Neural progenitor cell (in vitro differentiated cells): ENCODE results near the gene RORC. TPM values are rescaled to one million over a fixed set of nuclear protein-coding genes. Genes with fewer than 3 reads are reported as not detected.

Experiments used
- DNase-seq: peaks from one replicate; pipeline ENCODE4 v3.0.0-alpha.2; 2016; ENCODE audit warnings: low spot score
- H2AFZ ChIP-seq: fragments of 200-600 bp; sonication (generic); replicated peaks from 2 replicates; pipeline ENCODE4 v1.6.1; 2016; ENCODE audit warnings: antibody characterized with exemption
- H3F3A ChIP-seq: fragments of 200-600 bp; sonication (generic); 2 replicates; pipeline ENCODE4 v1.6.1; 2016; ENCODE audit warnings: antibody characterized with exemption, low read depth
- H3K27ac ChIP-seq: fragments of 200-600 bp; sonication (generic); 2 replicates; pipeline ENCODE4 v1.5.1; 2016; ENCODE audit warnings: mild to moderate bottlenecking
- H3K27me3 ChIP-seq: fragments of 200-600 bp; sonication (generic); 2 replicates; pipeline ENCODE4 v1.6.1; 2016; ENCODE audit warnings: mild to moderate bottlenecking, moderate library complexity
- H3K36me3 ChIP-seq: fragments of 200-600 bp; sonication (generic); 2 replicates; pipeline ENCODE4 v1.5.1; 2016
- H3K4me1 ChIP-seq: fragments of 200-600 bp; sonication (generic); 2 replicates; pipeline ENCODE4 v1.6.1; 2016; ENCODE audit warnings: mixed run types
- H3K4me2 ChIP-seq: fragments of 200-600 bp; sonication (generic); 2 replicates; pipeline ENCODE4 v1.6.1; 2016
- H3K4me3 ChIP-seq: fragments of 200-600 bp; sonication (generic); 2 replicates; pipeline ENCODE4 v1.5.1; 2016
- H3K79me2 ChIP-seq: fragments of 200-600 bp; sonication (generic); 2 replicates; pipeline ENCODE4 v1.6.1; 2016; ENCODE audit warnings: low read depth
- H3K9ac ChIP-seq: fragments of 200-600 bp; sonication (generic); 2 replicates; pipeline ENCODE4 v1.6.1; 2016
- H3K9me3 ChIP-seq: fragments of 200-600 bp; sonication (generic); 2 replicates; pipeline ENCODE4 v1.5.1; 2016; ENCODE audit warnings: low read depth
- H4K20me1 ChIP-seq: fragments of 200-600 bp; sonication (generic); 2 replicates; pipeline ENCODE4 v1.6.1; 2016; ENCODE audit warnings: low read depth
- H3K27ac Mint-ChIP-seq: 3 replicates; pipeline ENCODE4 v1.8.0; 2021; ENCODE audit warnings: mixed read lengths
- H3K27me3 Mint-ChIP-seq: 2 replicates; pipeline ENCODE4 v1.8.0; 2022; ENCODE audit warnings: low read depth, mild to moderate bottlenecking, inconsistent platforms, moderate library complexity, mixed read lengths; ENCODE audit not compliant: insufficient read depth
- H3K36me3 Mint-ChIP-seq: 3 replicates; pipeline ENCODE4 v1.8.0; 2021; ENCODE audit warnings: mixed read lengths
- H3K4me1 Mint-ChIP-seq: 3 replicates; pipeline ENCODE4 v1.8.0; 2021; ENCODE audit warnings: mixed read lengths
- H3K4me3 Mint-ChIP-seq: 3 replicates; pipeline ENCODE4 v1.8.0; 2021; ENCODE audit warnings: mild to moderate bottlenecking, moderate library complexity, mixed read lengths
- H3K9me3 Mint-ChIP-seq: 3 replicates; pipeline ENCODE4 v1.8.0; 2020; ENCODE audit warnings: mixed read lengths
- EZH2 ChIP-seq: fragments of 200-600 bp; sonication (generic); IDR thresholded peaks from 2 replicates; pipeline ENCODE4 v1.6.1; 2017; ENCODE audit warnings: antibody characterized with exemption, mild to moderate bottlenecking, moderate library complexity
- EZH2phosphoT487 ChIP-seq: fragments of 200-600 bp; sonication (generic); IDR thresholded peaks from 2 replicates; pipeline ENCODE4 v1.6.1; 2017; ENCODE audit warnings: antibody characterized with exemption
- total RNA-seq: library from RNA; depleted of rRNA; stranded (reverse); fragments of >200 nt; gene quantifications from 2 replicates; pipeline ENCODE4 v1.2.3, GENCODE V29; 2015; ENCODE audit warnings: low replicate concordance
- TF ChIP-seq, protein P1 (sequence below): fragments of 200-600 bp; sonication (generic); IDR thresholded peaks from 2 replicates; pipeline ENCODE4 v1.5.1; 2017; ENCODE audit warnings: antibody characterized with exemption, mild to moderate bottlenecking

RORC gene
- total RNA-seq, 1 donor from 2014 or later: not detected

- Mint-ChIP-seq H3K27me3 (peaks cover 52% of the 10 kb centered on the region), H3K9me3 (peaks cover 6% of the 10 kb centered on the region), H3K27ac (no peak overlapping the region), H3K36me3 (no peaks in the 10 kb centered on the region), H3K4me3 (peak overlapping the region; percentile 79), H3K4me1 (peaks cover 23% of the 10 kb centered on the region)
- Histone ChIP-seq H3K27me3 (peaks cover 55% of the 10 kb centered on the region), H3K9ac (no peak overlapping the region), H3K9me3 (no peaks in the 10 kb centered on the region), H3K4me2 (no peak overlapping the region), H3F3A (peaks cover 18% of the 10 kb centered on the region), H3K27ac (no peak overlapping the region), H2AFZ (no peak overlapping the region), H3K36me3 (no peaks in the 10 kb centered on the region), H3K79me2 (no peaks in the 10 kb centered on the region), H4K20me1 (no peaks in the 10 kb centered on the region), H3K4me3 (no peak overlapping the region), H3K4me1 (peaks cover 7% of the 10 kb centered on the region)
- TF ChIP-seq EZH2 (no peak), EZH2phosphoT487 (no peak)
- TF ChIP-seq, protein P1, sequence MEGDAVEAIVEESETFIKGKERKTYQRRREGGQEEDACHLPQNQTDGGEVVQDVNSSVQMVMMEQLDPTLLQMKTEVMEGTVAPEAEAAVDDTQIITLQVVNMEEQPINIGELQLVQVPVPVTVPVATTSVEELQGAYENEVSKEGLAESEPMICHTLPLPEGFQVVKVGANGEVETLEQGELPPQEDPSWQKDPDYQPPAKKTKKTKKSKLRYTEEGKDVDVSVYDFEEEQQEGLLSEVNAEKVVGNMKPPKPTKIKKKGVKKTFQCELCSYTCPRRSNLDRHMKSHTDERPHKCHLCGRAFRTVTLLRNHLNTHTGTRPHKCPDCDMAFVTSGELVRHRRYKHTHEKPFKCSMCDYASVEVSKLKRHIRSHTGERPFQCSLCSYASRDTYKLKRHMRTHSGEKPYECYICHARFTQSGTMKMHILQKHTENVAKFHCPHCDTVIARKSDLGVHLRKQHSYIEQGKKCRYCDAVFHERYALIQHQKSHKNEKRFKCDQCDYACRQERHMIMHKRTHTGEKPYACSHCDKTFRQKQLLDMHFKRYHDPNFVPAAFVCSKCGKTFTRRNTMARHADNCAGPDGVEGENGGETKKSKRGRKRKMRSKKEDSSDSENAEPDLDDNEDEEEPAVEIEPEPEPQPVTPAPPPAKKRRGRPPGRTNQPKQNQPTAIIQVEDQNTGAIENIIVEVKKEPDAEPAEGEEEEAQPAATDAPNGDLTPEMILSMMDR: no peak
- no peak for DNase-seq
Measured at GRCh38 chr1:151837197-151837596, 5.6 kb upstream of the RORC start.

GRCh38 chr1:151835596-151835995, 4.0 kb upstream of the RORC start:
- DNase-seq: no peak
- H3K27me3 ChIP-seq: peaks cover 48% of the 10 kb centered on the region
- H3K4me1 ChIP-seq: peaks cover 7% of the 10 kb centered on the region
- H3K27ac Mint-ChIP-seq: no peak overlapping the region
- H3K36me3 ChIP-seq: no peaks in the 10 kb centered on the region
- no peaks in the 10 kb centered on the region for H3K79me2 ChIP-seq
- H3K9me3 ChIP-seq: no peaks in the 10 kb centered on the region
- no peak overlapping the region for H3K4me2 ChIP-seq
- H2AFZ ChIP-seq: no peak overlapping the region
- TF ChIP-seq, protein P1: no peak
- TF ChIP-seq EZH2: no peak
- no peak for TF ChIP-seq EZH2phosphoT487
- no peak overlapping the region for H3K27ac ChIP-seq
- H3K4me3 ChIP-seq: no peak overlapping the region
- peaks cover 16% of the 10 kb centered on the region for H3K4me1 Mint-ChIP-seq
- no peaks in the 10 kb centered on the region for H3K36me3 Mint-ChIP-seq
- H4K20me1 ChIP-seq: no peaks in the 10 kb centered on the region
- H3K9ac ChIP-seq: no peak overlapping the region
- peaks cover 18% of the 10 kb centered on the region for H3F3A ChIP-seq
- H3K9me3 Mint-ChIP-seq: peaks cover 6% of the 10 kb centered on the region
- no peak overlapping the region for H3K4me3 Mint-ChIP-seq
- peaks cover 46% of the 10 kb centered on the region for H3K27me3 Mint-ChIP-seq

- H3K36me3 ChIP-seq: no peaks in the 10 kb centered on the region
- Mint-ChIP-seq H3K27ac (no peak overlapping the region), H3K4me1 (peaks cover 22% of the 10 kb centered on the region), H3K36me3 (no peaks in the 10 kb centered on the region), H3K9me3 (peaks cover 6% of the 10 kb centered on the region), H3K27me3 (peaks cover 38% of the 10 kb centered on the region), H3K4me3 (no peak overlapping the region)
- no peak overlapping the region for H3K4me2 ChIP-seq
- no peak overlapping the region for H3K9ac ChIP-seq
- H2AFZ ChIP-seq: no peak overlapping the region
- peaks cover 9% of the 10 kb centered on the region for H3K4me1 ChIP-seq
- no peaks in the 10 kb centered on the region for H3K79me2 ChIP-seq
- H3F3A ChIP-seq: peaks cover 18% of the 10 kb centered on the region
- peaks cover 34% of the 10 kb centered on the region for H3K27me3 ChIP-seq
- H3K27ac ChIP-seq: no peak overlapping the region
- no peaks in the 10 kb centered on the region for H3K9me3 ChIP-seq
- no peak for DNase-seq
- H4K20me1 ChIP-seq: no peaks in the 10 kb centered on the region
- no peak for TF ChIP-seq EZH2phosphoT487
- TF ChIP-seq, protein P1: no peak
- TF ChIP-seq EZH2: no peak
- H3K4me3 ChIP-seq: no peak overlapping the region
Measured at GRCh38 chr1:151834239-151834638, 2.6 kb upstream of the RORC start.
